Hematopoietic multipotent progenitor cell treated with erythropoietin and hydrocortisone succinate and interleukin-3 and kit ligand, for 6 days (in vitro differentiated cells): Measurements from ENCODE around the gene FOSL2.

Source experiments
- DNase-seq: peaks from one replicate; pipeline ENCODE4 v3.0.0-alpha.2; 2015

Gene FOSL2

DNA sequence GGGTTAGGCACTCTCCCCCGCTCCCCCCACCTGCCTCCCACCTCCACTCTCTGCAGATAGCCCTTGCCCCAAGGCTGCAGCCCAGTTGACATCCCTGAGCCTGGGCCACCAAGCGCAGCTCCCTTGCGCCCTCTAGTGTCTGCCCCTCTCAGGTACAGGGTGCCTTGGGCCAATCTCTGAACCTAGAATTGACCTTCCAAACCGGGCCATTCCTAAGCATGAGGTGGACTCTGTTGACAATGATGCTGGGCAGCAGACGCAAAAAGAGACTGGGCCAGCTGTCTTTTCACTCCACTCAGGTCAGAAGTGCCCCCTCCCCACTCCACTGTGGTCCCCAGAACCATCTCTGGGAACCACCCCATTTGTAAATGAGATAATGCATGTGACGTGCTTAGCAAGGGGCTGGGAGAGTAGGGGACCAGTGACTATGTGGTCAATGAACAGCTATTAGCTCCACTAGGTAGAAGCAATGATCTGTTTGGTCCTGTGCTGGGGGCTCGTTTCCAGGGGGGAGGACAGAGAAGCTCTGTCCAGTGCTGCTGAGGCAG lies 60.0 kb downstream of the FOSL2 start:
- DNase-seq = peak; percentile 84

DNA sequence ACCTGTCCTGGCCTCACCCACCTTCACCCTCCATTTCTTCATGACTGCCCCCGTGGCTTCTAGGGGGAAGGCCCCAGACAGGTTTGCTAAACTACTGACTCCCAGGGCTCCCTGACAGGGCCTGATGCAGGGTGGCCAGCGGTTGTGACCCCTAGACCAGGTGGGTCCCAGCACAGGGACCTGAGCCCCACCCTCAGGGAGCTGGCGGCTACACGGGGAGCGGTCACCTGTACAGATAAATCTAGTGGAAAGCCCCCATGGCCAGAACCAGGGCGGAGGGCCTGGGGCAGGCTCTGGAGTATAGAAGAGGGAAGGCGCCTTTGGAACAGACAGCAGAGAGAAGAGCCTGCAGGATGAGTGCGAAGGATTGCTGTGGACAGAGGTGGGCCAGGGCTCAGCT lies 60.7 kb downstream of the FOSL2 start:
- DNase-seq = no peak

DNA sequence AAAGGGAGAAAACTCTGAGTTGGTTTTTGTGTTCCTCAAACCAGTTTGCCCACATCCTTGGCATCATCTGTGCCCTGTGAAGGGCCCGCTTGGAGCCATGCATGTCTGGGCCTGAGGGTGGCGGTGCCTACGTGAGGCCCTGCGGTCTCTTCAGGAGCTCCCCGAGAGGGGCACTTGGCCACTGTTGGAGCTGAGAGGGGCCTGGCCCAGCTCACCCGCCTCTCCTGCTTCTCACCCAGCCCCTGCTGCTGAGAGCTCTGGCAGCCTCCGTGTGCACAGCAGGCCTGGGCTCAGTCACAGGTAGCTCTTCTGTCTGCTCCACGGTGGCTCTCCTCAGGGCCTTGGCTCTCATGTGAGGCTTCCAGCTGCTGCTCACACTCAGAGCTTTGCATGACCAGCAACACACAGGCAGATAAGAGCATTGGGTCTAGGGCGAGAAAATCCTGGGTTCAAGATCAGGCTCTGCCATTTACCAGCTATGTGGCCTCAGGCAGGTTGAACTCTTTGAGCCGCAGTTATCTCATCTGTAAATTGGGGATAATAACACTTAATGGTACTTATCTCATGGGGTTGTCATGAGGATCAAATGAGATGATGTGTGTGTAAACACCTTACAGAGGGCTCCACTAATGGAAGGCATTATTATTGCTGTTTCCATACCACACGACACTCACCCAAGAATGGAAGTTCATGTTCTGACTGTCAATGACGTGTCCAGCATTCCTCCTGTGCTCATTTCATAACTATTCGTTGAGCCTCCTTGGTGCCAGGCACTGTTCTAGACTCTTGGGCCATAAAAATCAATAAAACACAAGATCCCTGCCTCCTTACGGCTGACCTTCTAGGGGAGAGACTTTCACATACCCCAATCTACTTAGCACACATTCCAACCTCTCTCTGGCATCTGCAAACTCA lies 61.6 kb downstream of the FOSL2 start:
- no peak for DNase-seq

DNA sequence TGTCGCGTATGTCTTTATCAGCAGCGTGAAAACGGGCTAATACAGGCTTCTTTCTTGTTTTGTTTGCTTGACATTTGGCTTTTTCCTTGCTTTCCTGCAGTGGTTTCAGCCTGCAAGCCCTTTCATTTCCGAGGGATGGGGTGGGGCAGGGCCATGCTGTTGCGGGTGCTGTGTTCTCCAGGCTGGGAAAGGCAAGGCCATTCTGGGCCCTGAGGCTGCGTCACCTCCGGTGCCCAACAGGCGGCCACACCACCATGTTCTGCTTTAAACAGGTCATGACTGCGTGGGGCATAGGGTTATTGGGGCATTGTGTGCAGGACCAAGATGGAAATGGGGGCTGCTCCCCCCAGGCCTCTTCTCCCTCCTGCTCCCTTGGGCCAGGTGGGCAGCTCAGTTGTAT lies 64.6 kb downstream of the FOSL2 start:
- DNase-seq = no peak

DNA sequence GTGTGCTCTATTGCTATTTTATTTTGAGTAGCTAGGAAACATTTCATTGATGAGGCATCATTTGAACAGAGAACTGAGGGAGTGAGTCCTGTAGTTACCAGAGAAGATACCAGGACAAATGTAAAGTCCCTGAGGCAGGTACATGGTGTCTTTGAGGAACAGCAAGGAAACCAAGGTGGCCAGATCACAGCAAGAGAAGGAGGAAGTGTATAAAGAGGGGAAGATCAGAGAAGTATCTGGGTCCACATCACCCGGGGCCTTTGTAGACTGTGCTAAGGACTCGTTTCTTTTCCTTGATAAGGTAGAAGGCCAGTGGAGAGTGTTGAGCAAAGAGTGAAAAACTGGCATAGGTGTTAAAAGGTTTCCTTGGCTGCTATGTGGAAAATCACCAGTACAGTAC lies 68.4 kb downstream of the FOSL2 start:
- DNase-seq = no peak

DNA sequence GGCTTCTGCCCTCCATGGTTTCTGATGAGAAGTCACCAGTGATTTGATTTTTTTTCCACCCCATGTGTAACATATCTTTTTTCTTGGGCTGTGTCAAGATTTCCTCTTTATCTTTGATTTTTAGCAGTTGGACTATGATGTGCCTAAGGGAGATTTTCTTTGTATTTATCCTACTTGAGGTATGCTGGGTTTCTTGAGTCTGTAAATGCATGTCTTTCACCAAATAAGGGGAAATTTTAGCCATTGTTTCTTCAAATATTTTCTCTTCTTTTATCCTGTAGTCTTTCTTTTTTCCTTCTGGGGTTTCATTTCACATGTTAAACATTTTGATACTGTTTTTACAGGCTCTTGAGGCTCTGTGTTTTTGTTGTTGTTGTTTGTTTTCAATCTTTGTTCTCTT lies 69.5 kb downstream of the FOSL2 start:
- no peak for DNase-seq

DNA sequence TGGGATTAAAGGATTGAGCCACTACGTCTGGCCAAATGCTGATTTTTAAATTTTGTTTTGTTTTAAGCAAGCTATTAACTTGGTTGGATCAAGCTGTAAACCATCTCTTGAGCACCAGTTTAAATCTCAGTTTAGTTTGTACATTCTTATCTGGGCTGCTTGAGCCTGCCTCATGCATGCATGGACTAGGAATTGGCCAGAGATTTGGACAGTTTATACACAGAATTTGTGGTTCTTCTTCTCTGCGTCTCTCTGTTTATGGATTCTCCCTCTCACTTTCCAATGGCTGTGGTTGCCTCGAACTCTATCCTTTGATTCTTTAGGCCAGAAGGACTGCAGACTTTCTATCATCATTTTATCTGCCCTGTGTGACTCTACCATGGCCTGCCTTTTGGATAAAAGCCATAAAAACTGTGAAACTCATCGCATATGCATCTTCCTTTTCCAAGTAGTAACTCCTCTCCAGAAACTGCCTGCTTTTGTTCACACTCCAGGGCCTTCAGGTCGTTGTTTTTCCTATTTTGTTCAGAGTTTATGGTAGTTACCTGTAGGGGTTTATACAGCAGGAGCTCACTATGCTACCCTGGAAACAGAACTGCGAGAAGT lies 70.7 kb downstream of the FOSL2 start:
- DNase-seq = no peak

DNA sequence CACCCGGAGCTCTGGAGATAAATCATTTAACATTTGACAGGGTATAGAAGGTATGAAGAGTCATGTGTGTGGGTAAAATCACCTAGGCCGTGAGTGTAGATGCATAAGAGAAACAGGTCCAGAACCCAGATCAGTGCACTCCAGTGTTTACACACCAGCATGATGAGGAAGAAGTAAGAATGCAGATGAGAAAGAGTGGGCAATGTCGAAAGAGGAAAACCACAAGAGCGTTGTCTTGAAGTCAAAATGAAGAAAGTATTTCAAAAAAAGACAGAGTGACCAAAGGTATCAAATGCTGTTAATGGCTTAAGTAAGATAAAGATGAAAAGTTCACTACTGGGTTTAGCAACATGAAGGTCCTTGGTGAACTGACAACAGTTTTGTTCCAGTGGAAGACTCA lies 71.2 kb downstream of the FOSL2 start:
- peak; percentile 66 for DNase-seq

DNA sequence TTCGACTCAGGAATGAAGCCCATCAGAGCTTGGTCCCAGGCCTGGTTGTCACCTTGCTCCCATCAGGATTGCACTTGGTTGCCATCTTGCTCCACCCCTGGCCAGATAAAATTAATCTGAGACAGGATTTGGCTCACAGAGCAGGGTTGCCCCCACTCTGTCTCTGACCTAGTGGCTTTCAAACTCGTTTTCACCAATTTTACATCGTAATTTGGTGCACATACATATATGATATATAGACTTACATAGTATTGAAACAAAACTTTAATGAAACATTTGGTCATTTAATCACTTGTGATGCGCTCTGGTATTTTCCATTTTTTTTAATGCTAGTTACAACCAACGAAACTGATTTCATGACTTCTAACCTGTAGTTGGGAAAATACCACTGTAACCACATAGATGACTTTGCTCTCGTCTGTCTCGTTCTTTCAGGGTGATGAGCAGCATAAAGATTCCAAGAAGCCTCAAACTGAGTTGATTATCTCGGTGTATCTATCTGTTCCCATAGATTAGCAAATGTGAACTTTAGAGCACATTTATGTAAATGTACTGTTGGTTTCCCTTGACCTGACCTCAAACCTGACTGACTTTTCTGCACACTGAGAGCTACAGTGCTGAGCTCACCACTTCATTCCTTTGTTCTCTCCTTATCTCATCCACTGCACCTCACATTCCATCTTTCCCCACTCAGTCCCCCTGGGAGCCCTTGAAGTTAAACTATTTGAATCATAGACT lies 72.7 kb downstream of the FOSL2 start:
- peak; percentile 44 for DNase-seq
